SHP77 (cell line): ENCODE data around the gene IER2.
A peak's percentile ranks its signal among the peaks of the same experiment; 100 is the strongest.
"Not testable (repeated sequence)": the region's sequence is repeated elsewhere in the genome, so short reads cannot be mapped to it uniquely, and the experiment has no call there.

Source experiments
- DNase-seq, 2 experiments: peaks; one replicate each; lab custom pipeline; 2025; lab: John Stamatoyannopoulos, UW

Gene IER2

DNA sequence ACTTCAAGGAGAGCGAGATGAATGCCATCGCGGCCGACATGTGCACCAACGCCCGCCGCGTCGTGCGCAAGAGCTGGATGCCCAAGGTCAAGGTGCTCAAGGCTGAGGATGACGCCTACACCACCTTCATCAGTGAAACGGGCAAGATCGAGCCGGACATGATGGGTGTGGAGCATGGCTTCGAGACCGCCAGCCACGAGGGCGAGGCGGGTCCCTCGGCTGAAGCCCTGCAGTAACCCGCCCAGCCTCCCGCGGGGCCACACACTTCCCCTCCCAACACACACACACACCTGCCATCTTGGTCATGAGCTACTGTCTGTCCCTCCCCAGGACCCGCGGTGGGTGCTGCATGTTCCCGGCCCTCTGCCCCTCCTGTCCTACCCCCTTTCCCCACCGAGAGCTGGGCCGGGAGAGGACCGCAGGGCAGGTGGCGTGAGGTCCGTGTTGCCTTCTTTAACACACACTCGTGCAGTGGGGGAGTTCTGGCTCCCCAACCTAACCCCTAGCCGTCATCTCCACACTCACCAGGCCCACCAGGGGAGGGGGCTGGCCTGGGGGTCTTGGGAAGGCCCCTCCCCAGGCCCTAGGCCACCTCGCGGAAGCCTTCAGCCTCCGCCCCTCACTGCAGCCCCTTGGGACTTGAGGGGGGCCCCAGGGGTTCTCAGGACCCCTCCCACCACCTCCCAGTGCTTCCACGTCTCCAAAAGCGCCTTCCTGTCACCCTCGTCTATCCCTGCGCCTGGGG, 11.9 kb upstream of the IER2 start:
- no peak for DNase-seq

DNA sequence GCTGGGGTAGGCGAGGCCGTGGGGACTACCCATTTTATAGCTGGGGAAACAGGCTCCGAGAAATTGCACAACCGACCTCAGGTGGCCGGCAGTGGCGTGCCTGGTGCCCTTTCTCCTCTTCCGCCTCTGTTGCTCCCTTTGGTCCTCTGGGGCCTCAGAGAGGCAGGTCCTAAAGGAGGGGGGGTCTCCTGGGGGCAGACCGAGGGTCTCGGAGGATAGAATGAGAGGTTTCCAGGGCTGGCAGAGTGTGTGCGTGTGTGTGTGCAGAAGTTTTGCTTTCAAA, 11.4 kb upstream of the IER2 start:
- DNase-seq: no peak

DNA sequence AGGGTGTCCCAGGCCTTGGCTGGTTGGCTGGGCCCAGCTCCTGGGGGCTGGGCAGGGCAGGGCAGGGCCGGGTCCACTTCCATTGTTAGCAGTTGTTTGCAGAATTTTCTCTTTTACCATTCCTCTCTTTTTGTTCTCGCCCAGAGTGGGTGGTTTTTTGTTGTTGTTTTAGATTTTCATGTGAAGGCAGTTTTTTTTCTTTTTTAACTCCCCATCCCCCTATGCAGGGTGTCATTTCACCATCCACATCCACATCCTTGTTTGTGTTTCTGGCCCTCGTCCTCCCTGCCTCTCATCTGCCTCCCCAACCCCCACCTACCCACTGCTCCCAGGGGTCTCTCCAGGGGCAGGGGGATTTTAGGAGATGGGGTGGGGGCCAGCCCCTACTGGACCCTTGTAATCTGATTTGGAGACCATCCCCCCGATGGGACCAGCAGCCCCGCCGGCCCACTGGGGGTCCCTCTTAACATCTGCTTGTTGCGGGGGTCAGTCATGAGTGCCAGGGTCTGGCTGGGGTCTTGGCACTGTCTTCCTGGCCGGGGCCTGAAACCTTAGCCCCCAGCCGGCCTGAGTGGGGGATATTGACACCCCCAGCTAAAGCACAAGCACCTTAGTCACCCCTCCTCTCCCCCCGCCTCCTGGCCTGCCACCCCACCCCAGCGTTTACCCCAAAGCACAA, 10.4 kb upstream of the IER2 start:
- no peak for DNase-seq

DNA sequence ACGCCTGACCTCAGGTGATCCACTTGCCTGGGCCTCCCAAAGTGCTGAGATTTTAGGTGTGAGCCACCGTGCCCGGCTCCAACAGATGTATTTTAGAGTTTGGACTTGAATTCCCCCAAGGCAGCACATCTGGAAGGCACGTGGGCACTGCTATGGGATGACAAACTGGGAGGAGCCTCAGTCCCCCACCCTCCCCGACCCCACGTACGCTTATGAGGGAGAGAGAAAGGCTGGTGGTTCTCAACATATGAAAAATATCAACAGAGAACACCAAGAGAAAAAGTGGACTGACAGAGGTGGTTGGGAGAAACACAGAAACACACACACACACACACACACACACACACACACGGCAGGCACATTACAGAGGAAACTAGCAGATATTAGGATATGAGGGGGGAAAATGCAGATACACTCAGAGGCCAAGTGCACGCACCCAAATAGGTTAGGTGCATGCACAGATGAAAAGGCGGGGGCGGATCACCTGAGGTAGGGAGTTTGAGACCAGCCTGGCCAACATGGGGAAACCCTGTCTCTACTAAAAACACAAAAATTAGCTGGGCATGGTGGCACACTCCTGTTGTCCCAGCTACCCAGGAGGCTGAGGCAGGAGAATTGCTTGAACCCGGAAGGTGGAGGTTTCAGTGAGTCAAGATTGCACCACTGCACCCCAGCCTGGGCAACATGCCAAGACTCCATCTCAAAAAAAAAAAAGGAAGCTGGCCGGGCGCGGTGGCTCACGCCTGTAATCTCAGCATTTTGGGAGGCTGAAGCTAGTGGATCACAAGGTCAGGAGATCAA, 3.2 kb upstream of the IER2 start:
- DNase-seq: no peak

DNA sequence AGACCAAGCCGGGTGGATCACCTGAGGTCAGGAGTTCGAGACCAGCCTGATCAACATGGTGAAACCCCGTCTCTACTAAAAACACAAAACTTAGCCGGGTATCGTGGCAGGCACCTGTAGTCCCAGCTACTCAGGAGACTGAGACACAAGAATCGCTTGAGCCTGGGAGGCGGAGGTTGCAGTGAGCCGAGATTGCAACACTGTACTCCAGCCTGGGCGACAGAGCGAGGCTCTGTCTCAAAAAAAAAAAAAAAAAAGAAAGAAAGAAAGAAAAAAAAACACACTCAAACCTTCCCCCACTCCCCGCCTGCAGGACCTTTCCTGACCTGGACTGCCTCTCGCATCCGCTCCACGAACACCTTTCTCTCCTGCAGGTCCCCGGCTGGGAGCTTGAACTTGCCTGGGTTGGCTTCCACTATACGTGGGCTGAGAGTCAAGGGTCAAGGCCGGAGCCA, 1.0 kb upstream of the IER2 start:
- not testable (repeated sequence) for DNase-seq

DNA sequence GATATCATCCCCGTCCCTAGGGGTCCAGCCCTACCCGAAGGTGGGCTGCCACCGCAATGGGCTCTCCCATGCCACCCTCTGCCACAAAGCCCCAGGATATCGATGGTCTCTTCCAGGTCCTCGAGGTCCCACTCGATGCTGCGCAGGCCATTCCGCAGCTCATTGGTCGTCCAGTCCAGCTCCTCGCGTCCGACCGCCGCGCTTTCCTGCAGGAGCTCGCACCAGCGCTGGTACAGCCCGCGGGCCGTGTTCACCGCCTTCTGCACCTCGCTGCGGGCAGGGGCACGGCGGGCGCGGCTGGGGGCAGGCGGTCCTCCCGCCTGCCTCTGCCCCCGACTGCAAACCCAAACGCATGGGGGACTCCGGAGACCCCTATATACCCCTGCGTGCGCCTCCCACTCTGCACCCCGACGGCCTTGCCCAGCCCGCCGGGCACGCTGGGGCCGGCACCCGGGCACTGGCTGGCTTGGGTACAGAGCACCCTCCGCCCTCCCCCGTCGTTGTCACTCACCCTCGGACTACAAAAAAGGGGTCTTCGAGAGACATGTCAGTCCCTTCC, 504 bp upstream of the IER2 start:
- peak; percentile 41 to 45 for DNase-seq

DNA sequence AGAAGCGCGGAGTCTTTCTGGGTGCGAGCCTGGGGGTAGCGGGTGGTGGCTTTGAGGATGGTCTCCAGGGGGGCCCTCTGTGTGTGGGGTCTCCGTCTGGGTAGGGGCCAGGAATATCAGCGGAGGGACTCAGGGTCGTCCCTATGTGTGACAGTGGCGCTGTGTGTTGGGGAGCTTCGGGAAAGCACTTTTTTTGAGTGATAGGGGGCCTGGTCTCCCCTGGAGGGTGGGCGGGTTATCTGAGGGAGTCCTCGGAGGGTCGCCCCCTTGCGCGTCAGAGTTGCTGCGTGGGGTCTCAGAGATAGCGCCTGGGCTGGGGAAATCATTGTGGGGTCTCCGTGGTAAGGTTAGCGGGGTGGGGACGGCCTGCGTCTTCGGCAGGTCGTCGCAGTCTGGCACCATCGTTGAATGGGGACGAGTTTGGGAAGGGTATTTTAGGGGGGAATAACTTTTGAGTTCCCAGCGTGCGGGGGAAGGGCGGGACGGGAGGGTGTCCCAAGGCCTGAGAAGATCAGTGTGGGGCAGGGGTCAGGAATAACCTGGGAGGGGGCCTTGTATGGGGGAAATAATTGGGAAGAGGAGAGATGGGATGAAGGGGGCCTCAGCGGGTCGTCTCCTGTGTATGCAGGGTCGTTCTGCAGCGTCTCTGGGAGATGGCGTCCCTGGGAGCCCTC, 857 bp downstream of the IER2 start:
- DNase-seq: no peak

DNA sequence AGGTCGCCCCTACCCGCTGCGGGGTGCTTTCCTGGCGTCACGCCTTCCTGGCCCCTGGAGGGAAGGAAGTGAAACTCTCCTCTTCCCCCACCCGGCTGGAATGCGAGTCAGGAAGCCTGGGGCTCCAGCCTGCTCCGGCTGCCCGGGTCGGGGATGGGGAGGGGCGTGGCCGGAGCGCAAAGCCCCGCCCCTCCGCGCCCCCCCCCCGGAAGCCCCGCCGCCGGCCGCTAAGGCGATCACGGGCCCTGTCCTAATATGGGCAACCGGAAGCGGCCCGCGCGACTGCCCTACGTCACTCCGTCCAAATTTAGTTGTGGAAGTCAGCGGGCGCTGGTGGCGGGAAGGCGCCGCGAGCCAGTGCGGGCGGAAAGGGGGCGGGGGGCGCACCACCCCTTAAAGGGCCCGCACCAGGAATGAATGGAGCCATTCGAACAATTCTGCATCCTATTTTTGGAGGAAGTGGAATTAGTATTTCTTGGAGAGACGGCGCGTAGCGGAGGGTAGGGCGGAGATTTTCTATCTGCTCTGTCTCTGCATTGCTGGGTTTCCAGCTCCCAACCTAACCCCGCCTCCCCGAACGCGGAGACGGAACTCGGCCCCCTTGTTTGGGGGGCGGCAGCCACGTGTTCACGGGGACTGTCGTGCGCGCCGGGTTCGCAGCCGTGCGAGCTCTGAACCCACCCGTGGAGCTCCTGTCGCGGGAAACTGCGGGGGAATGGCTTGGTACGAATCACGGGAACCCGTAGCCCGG, 1.6 kb downstream of the IER2 start:
- peak; percentile 92 to 93 for DNase-seq

DNA sequence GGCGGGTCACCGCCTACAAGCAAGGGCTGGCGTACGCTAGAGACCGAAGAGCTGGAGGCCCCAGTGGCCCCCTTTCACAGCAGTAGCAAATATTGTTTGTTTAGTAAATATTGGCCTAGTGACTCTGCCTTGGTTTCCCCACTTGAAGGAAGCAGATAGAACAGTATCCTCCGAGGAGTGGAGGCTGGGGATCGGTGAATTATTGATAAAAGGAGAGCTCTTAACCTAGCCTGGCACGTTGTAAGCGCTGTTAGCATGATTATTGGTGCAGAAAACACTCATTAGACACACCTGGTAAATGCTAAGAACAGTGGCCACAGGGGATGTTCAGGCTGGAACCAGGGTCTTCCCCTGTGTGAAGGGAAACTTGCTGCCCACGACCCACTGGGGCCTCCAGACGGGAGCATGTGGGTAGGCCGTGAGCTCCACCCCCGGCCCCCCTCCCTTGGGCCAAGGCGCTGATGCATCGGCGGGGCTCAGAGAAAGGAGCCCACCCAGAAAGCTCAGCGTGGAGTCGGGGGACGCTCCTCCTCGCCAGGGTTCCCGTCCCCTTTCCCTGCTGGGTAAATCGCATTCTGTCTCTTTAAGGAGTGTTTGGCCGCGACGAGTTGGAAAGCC, 2.3 kb downstream of the IER2 start:
- DNase-seq: no peak

DNA sequence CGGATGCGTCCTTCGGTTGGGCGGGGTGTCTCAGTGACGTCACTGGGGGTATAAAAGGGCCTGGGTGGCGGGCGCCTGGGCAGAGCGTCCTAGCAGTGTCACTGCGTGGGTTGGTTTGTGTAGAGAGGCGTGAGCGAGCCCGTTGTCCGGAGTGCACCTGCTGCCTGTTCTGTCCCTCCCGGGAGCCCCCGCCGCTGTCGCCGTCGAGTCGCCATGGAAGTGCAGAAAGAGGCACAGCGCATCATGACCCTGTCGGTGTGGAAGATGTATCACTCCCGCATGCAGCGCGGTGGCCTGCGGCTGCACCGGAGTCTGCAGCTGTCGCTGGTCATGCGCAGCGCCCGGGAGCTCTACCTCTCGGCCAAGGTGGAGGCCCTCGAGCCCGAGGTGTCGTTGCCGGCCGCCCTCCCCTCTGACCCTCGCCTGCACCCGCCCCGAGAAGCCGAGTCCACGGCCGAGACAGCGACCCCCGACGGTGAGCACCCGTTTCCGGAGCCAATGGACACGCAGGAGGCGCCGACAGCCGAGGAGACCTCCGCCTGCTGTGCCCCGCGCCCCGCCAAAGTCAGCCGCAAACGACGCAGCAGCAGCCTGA, 2.9 kb downstream of the IER2 start:
- peak; percentile 85 to 90 for DNase-seq

DNA sequence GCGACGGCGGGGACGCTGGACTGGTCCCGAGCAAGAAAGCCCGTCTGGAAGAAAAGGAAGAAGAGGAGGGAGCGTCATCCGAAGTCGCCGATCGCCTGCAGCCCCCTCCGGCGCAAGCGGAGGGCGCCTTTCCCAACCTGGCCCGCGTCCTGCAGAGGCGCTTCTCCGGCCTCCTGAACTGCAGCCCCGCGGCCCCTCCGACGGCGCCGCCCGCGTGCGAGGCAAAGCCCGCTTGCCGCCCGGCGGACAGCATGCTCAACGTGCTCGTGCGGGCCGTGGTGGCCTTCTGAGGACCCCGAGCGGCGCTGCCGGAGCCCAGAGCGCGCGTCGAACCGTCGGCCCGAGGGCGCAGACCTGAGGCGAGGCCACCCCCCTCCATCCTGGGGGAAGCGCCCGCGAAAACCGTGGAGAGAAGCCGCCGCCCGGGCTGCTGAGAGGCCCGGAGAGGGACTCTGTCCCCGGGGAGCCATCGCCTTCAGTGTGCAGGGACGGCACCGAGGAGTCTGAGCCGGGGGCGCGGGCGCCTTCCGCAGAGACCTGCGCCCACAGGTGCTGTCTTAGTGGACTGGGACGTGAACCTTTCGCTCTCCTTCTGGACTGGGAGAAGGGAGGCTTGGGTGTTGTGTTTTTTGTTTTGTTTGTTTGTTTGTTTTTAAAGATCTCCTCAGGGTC, 3.5 kb downstream of the IER2 start:
- DNase-seq: no peak

DNA sequence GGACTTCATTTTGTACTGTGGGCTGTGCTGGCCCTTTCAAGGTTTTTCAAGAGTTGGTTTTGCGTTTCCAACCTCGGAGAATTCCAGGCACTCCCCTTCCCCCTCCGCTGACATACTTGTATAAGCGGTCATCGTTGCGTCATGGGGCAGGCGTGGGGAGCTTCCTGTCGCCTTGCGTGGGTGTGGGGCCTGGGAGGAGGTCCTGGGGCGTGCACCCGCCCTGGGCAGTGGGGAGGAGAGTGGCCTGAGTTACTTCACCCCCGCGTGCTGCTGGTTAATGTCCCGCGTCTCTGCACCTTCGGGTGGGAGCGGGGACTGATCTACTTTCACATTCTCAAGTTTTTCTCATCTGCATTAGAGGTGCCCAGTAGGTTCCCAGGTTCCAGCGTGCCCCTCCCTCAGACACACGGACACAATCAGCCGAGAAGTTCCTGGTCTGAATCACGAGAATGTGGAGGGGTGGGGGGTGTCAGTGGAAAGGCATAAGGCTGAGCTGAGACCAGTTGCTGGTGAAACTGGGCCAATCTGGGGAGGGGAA, 4.1 kb downstream of the IER2 start:
- DNase-seq: peak; percentile 14 to 23

DNA sequence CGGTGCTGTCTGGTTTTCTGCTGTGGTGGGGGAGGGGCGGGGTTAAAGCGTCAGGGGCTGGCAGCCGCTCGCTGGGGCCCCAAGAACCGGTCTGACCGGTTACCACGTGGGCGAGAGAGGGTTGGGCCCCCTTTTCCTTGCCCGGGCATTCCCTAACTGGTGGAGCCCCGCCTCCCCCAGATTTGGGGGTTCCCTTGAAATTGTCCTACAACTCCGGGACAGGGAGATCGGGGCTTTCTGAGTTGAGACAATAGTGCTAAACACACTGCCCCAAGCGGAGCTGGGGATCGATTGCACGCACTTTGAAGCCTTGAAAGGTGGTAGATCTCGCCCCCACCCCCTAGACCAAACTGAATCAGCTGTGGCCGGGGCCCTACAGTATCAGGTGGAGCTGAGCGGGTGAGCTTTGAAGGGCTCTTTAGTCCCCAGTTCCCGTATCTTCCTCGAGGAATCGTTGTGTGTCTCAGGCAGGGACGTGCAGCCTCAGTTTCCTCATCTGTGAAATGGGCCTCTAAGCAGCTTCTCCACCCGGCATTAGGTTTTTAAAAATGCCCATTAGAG, 4.8 kb downstream of the IER2 start:
- no peak for DNase-seq

DNA sequence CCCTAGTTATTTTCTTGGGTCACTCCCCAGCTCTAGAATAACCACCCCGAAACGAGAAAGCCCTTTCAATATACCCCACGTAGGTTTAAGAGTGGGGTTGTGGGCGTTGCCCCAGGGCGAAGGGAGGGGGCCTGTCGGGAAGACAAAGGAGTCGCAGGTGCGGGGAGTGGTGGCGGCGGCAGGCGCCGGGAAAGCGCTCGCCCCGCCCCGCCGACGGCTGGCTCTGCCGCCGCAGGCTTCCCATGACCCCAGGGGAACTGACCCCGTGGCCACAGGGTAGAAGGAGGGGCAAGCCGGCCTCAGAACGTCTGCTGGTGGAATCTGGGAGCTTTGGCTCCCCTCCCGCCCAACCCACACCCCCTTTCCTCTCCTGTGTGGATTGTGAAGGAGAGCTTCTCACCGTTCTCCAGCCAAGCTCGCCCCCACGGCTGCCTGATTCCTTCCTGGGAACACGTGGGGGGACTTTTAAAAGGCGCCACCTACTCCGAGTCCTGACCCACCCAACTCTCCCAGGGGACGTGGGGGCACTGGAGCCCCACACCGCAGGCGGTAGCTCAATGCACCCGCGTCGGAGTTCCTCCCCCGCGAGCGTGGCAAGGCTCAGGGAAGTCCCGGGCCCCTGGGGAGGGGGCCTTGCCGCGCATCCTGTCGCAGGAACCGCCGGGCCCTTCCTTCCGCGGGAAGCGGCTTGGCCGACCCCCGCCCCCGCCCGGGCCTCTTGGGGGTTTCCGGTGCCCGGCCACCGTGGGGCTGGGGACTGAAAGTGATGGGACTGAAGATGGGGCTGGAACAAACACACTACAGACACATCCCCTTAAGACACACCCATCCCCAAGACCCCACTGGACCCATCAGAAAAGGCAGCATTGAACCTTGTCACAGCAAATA, 5.5 kb downstream of the IER2 start:
- DNase-seq: peak; percentile 43 to 59

DNA sequence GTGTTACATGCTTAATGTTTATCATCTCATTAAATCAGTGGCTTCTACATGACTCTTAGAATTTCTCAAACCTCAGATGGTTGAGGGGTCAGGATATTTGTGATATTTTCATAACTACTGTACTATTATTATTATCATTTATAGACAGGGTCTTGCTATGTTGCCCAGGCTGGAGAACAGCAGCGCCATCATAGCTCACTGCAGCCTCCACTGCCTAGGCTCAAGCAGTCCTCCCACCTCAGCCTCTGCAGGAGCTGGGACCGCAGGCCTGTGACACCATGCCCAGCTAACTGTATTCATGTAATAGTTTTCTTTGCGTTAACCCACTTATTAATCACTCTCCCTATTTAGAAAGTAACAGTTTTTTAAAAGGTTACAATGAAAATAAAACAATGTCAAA, 9.5 kb downstream of the IER2 start:
- DNase-seq: no peak

DNA sequence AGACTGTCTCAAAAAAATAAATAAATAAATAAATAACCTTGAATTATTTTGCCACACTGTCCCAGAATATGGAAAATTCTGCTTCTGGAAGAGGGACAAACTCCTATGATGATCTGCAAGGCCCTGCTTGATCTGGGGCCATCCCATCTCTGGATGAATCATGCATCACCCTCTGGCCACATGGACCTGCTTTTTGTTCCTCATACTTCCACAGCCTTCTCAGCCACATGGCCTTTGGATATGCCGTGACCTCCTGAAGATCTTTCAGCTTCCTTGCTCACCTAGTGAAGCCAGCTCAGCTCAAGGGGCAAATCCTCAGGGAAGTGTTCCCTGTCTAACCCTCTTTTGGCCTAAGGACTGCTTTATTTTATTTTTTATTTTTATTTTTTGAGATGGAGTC, 10.3 kb downstream of the IER2 start:
- DNase-seq: no peak

DNA sequence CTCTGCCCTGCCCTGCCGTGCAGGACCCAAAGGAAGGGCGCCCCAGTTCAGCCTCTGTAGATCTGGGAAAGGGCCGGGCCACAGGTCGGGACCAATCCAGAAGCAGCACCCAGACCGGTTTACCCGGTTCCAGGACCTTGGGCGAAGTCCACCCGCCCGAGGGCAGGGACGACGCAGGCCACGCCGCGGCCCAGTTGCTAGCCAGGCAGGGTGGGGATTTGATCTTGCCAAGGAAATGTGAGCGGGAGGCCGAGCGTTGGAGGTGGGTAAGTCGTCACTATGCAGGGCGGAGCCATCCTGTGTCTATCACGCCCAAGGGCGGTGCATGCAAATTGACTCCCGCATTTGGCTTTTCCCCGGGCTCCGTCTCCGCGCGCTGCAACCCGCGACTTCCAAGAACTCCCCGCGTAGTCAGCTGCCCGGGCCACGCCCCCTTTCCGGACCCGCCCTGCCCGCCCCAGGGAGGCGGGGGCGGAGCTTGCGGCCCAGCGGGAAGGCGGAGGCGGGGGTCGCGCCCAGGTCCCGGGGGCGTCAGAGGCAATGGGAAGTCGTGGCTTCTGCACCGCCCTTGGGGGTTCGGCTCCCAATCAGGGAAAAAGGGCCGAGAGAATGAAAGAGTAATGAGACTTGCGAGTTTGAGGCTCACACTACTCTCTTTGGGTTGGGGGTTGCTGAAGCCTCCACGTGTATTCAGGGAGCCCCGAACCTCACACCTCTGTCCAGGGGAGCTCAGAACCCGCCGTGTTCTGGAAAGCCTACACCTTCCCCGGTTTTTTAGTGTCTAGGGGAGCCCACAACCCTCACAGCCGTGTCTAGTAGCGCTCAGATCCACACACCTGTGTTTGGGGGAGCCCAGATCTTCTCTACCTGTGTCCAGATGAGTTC, 12.8 kb downstream of the IER2 start:
- peak; percentile 92 to 96 for DNase-seq
